Prostate gland (tissue), 2 donors: ENCODE data around the gene CLRN3. TPM values are rescaled to one million over a fixed set of nuclear protein-coding genes. Genes with fewer than 3 reads are reported as not detected.

Experiments used
- DNase-seq: peaks from one replicate; pipeline ENCODE4 v3.0.0-alpha.2; 2019; ENCODE audit warnings: low spot score
- H3K27ac ChIP-seq, 2 donors: fragments of 200-600 bp; sonication (generic); 2 replicates each; pipeline ENCODE4 v1.5.1; 2017 to 2019
- H3K27me3 ChIP-seq: fragments of 200-600 bp; sonication (generic); replicated peaks from 2 replicates; pipeline ENCODE4 v1.5.1; 2019; ENCODE audit not compliant: insufficient read depth
- H3K36me3 ChIP-seq, 2 donors: fragments of 200-600 bp; sonication (generic); 1 replicate in 1 of 2; 2 replicates in 1 of 2; pipeline versions ENCODE4 v1.5.1 to v1.8.1; 2017 to 2019
- H3K4me1 ChIP-seq: fragments of 200-600 bp; sonication (generic); replicated peaks from 2 replicates; pipeline ENCODE4 v1.5.1; 2019
- H3K4me3 ChIP-seq, 2 donors: fragments of 200-600 bp; sonication (generic); 2 replicates each; pipeline ENCODE4 v1.5.1; 2017 to 2019
- H3K9me3 ChIP-seq: fragments of 200-600 bp; sonication (generic); 2 replicates; pipeline ENCODE4 v1.5.1; 2017
- CTCF ChIP-seq, 4 experiments: fragments of 200-600 bp in 2 of 4; fragments of 450-650 bp in 2 of 4; sonication (generic) in 2 of 4; IDR thresholded peaks; 1 replicate in 3 of 4; 2 replicates in 1 of 4; pipeline ENCODE4 v1.5.1; 2016 to 2019; ENCODE audit warnings: antibody characterized with exemption in 4 of 4, mild to moderate bottlenecking in 2 of 4, moderate library complexity in 2 of 4
- POLR2A ChIP-seq: fragments of 450-650 bp; IDR thresholded peaks from one replicate; pipeline ENCODE4 v1.6.1; 2016; ENCODE audit warnings: antibody characterized with exemption, mild to moderate bottlenecking
- POLR2AphosphoS5 ChIP-seq: sonication (generic); formaldehyde crosslinking; IDR thresholded peaks from one replicate; pipeline ENCODE4 v1.6.1; 2017; ENCODE audit warnings: antibody characterized with exemption
- WGBS: methylation state at CpG from one replicate; pipeline ENCODE4 v1.1.5; 2018; 5-methylcytosine and 5-hydroxymethylcytosine counted together
- intact Hi-C: fragments of 100-400 bp; cut with DNase I; formaldehyde crosslinking; loops from one replicate; pipeline ENCODE4 v1.14.2; 2022
- total RNA-seq, 2 donors: library from RNA; depleted of rRNA; stranded (reverse); fragments of >200 nt; gene quantifications; one replicate each; pipeline ENCODE4 v1.1.0, GENCODE V29; 2016

The CLRN3 gene
- total RNA-seq, 2 donors from 2014 or later, result not detected

DNA sequence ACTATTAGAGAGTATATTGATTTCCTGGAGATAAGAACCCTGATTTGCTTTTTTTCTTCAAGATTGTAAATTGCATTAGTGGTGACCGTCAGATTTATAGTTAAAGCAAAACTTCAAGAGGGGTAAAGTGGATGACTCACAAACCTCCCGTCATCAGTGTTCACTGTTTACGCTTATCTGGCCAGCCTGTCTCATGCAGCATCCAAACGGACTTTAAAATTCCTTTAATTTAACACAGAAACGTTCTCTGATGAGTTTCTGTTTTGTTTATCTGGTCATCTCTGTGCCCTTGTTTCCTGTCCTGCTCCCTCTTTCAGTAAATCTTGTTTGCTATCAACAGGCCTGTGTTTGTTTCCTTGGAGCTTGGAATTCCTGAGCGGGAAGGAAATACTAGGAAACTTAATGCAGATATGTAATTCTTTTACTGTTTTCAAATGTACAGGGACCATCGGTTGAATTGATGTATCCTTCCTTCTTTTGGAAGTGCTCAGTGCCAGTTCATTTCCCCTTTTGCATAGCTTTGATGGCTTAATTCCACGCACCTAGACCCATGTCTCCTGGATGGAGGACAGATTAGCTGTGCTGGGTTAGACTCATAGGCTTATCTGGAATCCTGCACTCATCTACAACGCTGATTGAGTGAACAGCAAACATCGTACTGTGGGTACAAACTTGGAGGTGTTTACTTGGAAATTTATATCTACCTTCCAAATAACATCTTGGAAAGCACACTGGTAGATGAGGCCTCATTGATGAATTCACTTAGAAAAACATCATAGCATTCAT lies 35.5 kb upstream of the CLRN3 start:
- intact Hi-C loops, result no loop called here
- no peak for DNase-seq
- Histone ChIP-seq H3K9me3 (no peaks in the 10 kb centered on the region), H3K4me3 (no peak overlapping the region), H3K4me1 (no peaks in the 10 kb centered on the region), H3K27me3 (no peaks in the 10 kb centered on the region), H3K36me3 (no peaks in the 10 kb centered on the region), H3K27ac (no peak overlapping the region)
- WGBS, result 50% methylated on average over 10 of the region's 10 CpGs
- TF ChIP-seq POLR2AphosphoS5 (no peak), CTCF (IDR thresholded peaks at IDR 0.05) (no peak), POLR2A (no peak)

GRCh38 chr10:127926455-127926854 lies 33.7 kb upstream of the CLRN3 start:
- H3K4me1 ChIP-seq, result no peaks in the 10 kb centered on the region
- no peak for DNase-seq

GRCh38 chr10:127925471-127926207 lies 32.9 kb upstream of the CLRN3 start:
- no peak for TF ChIP-seq POLR2A
- no peak for TF ChIP-seq CTCF (IDR thresholded peaks at IDR 0.05)
- no peak for TF ChIP-seq POLR2AphosphoS5
- Histone ChIP-seq H3K27me3 (no peaks in the 10 kb centered on the region), H3K9me3 (no peaks in the 10 kb centered on the region), H3K27ac (no peak overlapping the region), H3K4me3 (no peak overlapping the region), H3K36me3 (no peaks in the 10 kb centered on the region), H3K4me1 (no peaks in the 10 kb centered on the region)
- DNase-seq, result no peak
- WGBS, result 78% methylated on average over 6 of the region's 6 CpGs
- intact Hi-C loops, result no loop called here

More at GRCh38 chr10:127926455-127926854, 33.7 kb upstream of the CLRN3 start:
- Histone ChIP-seq H3K27ac (no peak overlapping the region), H3K9me3 (no peaks in the 10 kb centered on the region), H3K27me3 (no peaks in the 10 kb centered on the region), H3K4me3 (no peak overlapping the region), H3K36me3 (no peaks in the 10 kb centered on the region)
- intact Hi-C loops, result no loop called here
- TF ChIP-seq POLR2AphosphoS5 (no peak), CTCF (IDR thresholded peaks at IDR 0.05) (no peak), POLR2A (no peak)
- 81% methylated on average over 8 of the region's 8 CpGs for WGBS

- 86% methylated on average over 1 of the region's 1 CpG for WGBS
- H3K9me3 ChIP-seq, result no peaks in the 10 kb centered on the region
- no peaks in the 10 kb centered on the region for H3K4me1 ChIP-seq
- no peak for TF ChIP-seq POLR2A
- no peak for TF ChIP-seq CTCF (IDR thresholded peaks at IDR 0.05)
- TF ChIP-seq POLR2AphosphoS5, result no peak
- intact Hi-C loops, result no loop called here
- no peak for DNase-seq
- H3K36me3 ChIP-seq, result no peaks in the 10 kb centered on the region
- H3K4me3 ChIP-seq, result no peak overlapping the region
- no peak overlapping the region for H3K27ac ChIP-seq
- H3K27me3 ChIP-seq, result no peaks in the 10 kb centered on the region
Observed at GRCh38 chr10:127923646-127924045, 30.9 kb upstream of the CLRN3 start.
